Skin epidermis (tissue), 12 donors: Measurements from ENCODE around the gene TMEM238L.

ENCODE experiments used
- H3K27ac ChIP-seq, 21 experiments: fragments of 200-600 bp; sonication (generic) in 11 of 21; one replicate each; pipeline ENCODE4 v1.5.0; 2020; ENCODE audit warnings: mild to moderate bottlenecking in 3 of 21, inconsistent platforms in 2 of 21, moderate library complexity in 2 of 21
- H3K4me3 ChIP-seq, 7 experiments: fragments of 200-600 bp; sonication (generic) in 2 of 7; one replicate each; pipeline ENCODE4 v1.5.0; 2020; ENCODE audit warnings: inconsistent platforms in 2 of 7, mild to moderate bottlenecking in 2 of 7, moderate library complexity in 1 of 7

Gene TMEM238L

DNA sequence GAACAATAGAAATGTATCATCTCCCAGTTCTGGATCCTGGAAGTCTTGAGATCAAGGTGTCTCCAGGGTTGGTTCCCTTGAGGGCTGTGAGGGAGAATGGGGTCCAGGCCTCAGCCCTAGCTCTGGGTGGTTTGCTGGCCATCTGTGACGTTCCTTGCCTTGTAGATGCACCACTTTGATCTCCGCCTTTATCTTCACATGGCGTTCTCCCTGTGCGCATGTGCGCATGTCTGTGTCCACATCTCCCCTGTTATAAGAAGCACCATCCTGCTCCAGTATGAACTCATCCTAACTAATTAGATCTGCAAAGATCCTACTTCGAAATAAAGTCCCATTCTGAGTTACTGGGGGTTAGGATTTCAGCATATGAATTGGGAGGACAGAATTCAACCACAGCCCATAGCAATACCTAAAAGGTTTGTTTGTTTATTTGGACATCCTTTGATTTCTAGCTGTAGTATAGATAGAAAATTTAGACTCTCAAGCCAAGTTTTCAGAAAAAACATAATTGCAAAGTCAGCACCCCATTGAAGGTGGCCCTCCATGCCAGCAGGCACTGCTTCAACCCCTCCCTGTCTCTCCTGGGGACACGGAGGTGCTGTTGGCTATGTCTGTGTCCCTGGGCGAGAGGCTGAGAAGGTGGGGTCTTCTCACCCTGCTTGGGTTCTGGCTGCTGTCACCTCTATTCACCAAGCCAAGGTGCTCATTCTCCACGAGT is 2.8 kb upstream of the TMEM238L start:
- no peak overlapping the region for H3K27ac ChIP-seq
- H3K4me3 ChIP-seq, result no peak overlapping the region

- Histone ChIP-seq H3K27ac (no peak overlapping the region), H3K4me3 (no peak overlapping the region)
Measured at GRCh38 chr17:10805911-10806310, 2.0 kb upstream of the TMEM238L start.

DNA sequence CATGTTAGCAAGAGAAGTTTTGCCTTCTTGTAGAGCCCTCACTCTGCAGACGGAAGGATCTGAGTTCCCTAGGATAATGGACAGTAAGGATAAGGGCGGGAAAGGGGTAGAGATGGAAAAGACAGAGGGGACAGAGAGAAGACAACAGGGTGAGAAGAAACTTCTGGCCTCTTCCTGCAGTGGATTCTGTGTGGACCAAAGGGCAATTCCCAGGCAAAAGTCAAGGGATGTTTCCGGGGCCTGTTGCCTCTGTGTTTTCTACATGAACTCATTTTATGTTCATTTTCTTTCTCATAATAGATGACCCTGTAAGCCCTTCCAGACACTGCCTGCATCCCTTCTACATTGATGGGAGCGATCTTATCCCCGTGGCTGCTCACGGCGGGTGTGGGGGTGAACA is 647 bp upstream of the TMEM238L start:
- H3K4me3 ChIP-seq, result no peak overlapping the region
- no peak overlapping the region for H3K27ac ChIP-seq

- H3K27ac ChIP-seq, result no peak overlapping the region
- peak overlapping the region in 1 of 7 experiments; percentile 7 for H3K4me3 ChIP-seq
Measured at GRCh38 chr17:10803350-10803749, 549 bp downstream of the TMEM238L start.

DNA sequence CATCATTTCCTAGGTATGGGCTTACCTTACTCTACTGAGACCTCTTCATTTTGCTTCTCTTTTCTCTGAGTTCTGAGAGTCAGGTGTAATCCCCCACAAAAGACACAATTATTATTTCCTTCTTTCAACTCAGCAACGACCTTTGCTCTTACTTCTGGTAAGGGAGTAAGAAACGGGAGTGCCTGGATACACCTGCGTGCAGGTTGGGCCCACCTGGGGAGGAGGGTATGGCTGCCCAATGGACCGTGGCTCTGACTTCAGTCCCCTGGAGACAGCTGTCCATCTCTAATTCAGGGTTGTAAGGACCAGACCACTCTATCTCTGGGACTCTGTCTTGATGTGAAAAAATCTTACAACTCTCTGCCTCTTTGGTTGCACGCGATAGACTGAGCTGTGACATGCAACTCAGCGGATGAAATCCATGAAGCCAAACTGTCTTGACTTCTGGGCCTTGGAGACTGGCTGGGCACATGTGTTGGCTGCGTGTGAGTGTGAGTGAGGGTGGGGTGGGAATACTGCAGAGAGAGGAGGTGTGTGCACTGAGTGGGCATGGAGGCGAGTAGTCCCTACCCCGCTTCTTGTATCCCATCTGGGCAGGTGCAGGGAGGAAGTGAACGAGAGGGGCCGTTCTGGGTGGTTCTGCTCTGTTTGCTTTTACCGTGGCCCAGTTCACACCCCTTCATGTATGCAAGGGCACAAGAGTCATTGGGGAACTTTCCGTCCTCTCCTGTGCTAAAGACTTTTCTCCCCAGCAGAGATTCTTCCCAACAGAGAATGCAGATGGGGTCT is 1.2 kb downstream of the TMEM238L start:
- H3K4me3 ChIP-seq, result no peak overlapping the region
- no peak overlapping the region for H3K27ac ChIP-seq

GRCh38 chr17:10799407-10799806 is 4.5 kb downstream of the TMEM238L start:
- H3K27ac ChIP-seq, result peak overlapping the region in 13 of 21 experiments; percentile 16 to 82 (median 58)

GRCh38 chr17:10798910-10799309 is 5.0 kb downstream of the TMEM238L start:
- Histone ChIP-seq H3K4me3 (no peak overlapping the region), H3K27ac (peak overlapping the region in 14 of 21 experiments; percentile 11 to 82 (median 58))

More at GRCh38 chr17:10799407-10799806, 4.5 kb downstream of the TMEM238L start:
- H3K4me3 ChIP-seq, result no peak overlapping the region

- Histone ChIP-seq H3K4me3 (no peak overlapping the region), H3K27ac (peak overlapping the region in 13 of 21 experiments; percentile 38 to 82 (median 58))
Measured at GRCh38 chr17:10798332-10798749, 5.6 kb downstream of the TMEM238L start.

DNA sequence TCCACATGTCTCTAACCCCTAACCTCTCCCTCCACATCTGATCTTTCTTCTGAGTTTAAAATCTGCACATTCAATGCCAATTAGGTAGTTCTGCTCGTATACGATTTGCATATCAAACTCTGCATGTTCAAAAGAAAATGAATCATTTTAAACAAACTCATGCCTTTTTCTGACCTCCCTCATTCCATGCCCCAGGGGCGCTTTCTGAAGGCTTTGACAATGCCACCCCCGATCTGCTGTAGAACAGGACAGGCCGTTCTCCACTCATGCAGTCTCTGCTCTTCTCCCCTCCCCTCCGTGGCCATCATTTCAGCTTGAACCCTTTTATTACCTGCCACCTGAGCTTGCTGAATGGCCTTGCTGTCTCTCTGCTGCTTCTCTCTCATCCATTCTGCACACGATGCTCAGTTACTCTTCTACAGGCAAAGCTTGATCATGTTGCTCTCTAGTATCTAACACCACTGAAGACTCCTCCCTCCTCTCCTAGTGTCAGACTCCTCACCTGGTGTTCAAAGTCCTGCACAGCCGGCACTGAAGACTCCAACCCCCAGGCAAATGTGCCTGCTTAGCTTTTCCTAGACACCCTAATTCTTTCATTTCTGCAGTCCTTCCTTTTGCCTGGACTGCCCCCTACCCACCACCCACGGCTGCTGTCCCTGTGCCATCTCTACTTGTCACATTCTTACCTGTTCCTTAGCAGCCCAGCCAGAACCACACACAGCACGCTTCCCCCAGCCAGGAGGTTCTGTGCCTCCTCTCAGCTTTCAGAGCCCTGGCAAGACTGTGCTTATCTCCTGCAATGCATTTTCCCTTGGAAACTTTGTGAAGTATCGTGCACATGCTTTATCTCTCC is 6.2 kb downstream of the TMEM238L start:
- H3K4me3 ChIP-seq, result no peak overlapping the region
- peak overlapping the region in 13 of 21 experiments; percentile 29 to 82 (median 60) for H3K27ac ChIP-seq

DNA sequence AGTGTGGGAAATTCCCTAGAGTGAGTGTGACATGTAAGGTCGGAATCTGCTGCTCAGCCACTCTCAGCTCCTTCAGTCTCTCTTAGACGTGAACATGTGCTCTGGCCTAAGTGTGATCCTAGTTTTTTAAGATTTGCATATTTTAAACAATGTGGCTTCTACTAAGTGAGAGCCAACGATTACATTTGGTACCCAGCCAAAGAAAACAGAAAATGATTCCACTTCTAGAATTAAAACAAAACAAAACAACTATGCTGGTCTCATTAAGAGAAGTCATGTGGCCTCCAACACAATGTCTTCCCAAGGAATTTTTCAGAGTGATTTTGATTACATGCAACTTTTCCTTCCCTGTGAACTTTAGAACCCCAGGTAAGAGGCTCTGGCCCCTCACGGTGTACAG is 10.1 kb downstream of the TMEM238L start:
- H3K27ac ChIP-seq, result peak overlapping the region in 1 of 21 experiments; percentile 7
- H3K4me3 ChIP-seq, result no peak overlapping the region

- H3K4me3 ChIP-seq, result no peak overlapping the region
- H3K27ac ChIP-seq, result peak overlapping the region in 2 of 21 experiments; percentile 7 to 74
Measured at GRCh38 chr17:10793256-10793655, 10.6 kb downstream of the TMEM238L start.

- no peak overlapping the region for H3K4me3 ChIP-seq
- peak overlapping the region in 15 of 21 experiments; percentile 18 to 77 (median 67) for H3K27ac ChIP-seq
Measured at GRCh38 chr17:10792151-10792550, 11.7 kb downstream of the TMEM238L start.

DNA sequence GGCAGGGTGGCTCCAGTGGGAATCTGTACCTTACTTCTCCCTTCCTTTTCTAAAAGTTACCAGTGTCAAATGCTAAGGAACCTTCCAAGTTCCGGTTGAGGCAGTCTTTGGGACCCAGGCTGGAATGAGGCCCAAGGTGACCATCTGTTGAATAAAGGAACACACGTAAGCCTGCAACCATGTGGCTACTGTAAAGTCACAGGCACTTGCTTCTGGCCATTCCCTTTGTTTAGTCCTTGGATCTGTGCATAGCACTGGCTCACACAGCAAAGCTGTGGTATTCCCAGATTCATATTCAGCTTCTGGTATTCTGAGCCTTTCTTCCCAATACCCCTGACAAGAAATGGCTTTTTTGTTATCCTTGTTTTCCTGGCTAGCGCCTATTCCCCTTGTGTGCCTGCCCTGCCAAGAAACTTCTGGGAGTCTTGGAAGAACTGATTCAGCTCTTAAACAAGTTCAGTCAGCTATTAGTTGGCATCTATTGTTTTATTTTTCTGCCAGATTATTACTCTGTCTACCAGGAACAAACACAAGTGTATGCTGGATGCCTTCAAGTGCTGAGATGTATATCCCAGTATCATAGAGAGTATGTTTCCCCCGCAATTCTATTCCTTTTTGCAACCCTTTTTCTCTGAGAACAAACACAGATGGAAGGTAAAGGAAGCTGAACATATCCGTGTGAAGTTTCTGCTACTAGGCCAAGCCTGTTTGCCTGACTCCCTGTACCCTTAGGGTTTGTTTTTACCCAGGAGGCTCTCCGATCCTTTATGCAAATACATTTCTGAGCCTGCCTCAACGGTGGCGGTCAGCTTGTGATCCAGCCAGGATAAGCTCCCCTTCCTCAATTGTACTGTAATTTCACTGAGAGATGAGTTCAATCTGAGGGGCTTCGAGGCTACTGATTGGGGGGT is 13.2 kb downstream of the TMEM238L start:
- Histone ChIP-seq H3K4me3 (no peak overlapping the region), H3K27ac (peak overlapping the region in 18 of 21 experiments; percentile 3 to 77 (median 66))

GRCh38 chr17:10789694-10790271 is 14.1 kb downstream of the TMEM238L start:
- Histone ChIP-seq H3K27ac (peak overlapping the region in 12 of 21 experiments; percentile 1 to 76 (median 64)), H3K4me3 (no peak overlapping the region)

DNA sequence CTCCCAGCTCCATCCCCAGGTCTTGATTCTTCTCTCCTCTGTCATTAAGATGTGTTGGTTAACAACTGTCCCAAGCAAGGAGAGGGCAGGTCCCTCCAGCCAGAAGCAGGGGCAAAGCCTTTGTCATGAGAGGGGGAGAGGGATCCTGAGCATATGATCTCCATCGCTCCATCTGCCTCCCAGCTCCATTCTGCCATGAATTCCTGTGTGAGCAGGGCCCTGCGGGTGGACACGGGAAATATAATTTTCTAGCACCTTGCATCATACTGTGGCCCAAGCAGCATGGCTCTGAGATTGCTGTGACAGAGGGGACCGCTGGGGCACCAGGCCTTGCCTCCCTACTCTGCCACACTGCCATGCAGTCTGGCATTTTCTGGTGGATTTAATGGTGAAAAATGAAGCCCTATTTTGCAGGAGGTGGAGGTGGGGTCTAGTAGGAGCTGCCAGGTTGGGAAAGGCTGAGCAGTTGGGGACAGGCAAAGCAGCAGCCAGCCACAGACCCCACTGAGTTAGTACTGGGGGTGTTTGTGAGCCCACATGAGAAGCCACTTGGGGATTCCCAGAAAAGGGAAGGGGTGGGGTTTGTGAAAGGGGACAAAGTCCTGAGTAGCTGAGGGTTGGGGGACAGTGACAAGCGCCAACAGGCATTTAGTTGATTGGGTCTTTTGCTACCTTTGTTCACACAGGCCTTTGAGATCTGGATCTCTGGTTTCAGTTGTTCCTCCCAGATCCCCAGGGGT is 16.4 kb downstream of the TMEM238L start:
- Histone ChIP-seq H3K27ac (no peak overlapping the region), H3K4me3 (no peak overlapping the region)

DNA sequence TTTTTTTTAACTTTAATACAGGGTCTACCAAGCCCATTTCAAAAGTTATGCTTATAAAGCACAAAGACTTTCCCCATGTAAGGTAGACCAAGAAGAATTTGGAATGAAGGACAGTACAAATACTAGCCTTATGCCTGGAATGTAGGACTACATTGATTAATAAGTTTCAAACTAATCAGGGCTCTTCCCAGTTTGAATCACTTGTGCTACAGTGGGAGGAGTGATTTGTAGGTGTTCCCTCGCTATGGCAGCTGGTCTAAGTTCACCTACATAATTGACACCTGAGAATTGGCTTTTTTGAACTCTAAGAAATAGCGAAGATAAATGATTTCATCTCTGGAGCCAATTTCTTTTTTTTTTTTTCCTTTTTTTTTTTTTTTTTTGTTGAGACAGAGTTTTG is 18.6 kb downstream of the TMEM238L start:
- Histone ChIP-seq H3K27ac (no peak overlapping the region), H3K4me3 (no peak overlapping the region)

DNA sequence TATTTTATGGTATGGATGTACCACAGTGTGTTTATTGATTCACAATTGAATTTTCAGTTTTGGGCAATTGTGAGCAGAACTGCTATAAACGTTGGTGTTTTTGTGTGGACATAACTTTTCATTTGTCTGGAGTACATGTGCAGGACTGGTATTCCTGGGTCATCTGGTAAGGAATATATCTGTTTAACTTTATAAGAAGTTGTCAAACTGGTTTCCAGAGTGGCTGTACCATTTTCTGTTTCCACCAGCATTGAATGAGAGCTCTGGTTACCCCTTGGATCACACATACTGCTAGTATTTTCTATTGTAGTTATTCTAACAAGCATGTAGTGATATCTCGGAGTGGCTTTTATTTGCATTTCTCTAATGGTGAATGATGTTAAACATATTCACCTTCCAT is 24.3 kb downstream of the TMEM238L start:
- H3K27ac ChIP-seq, result no peak overlapping the region
- no peak overlapping the region for H3K4me3 ChIP-seq

DNA sequence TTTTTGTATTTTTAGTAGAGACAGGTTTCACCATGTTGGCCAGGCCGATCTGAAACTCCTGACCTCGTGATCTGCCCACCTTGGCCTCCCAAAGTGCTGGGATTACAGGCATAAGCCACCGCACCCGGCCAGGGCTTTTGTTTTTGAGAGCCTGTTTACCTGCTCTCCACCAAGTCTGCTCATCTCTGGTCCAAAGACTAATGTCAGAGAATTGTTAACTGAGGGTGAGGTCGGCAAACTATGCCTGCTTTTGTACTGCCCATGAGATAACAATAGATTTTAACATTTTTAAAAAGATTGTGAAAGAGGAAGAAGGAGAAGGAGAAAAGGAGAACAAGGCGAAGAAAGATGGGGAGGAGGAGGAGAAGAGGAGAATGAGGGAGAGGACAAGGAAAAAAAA is 26.0 kb downstream of the TMEM238L start:
- no peak overlapping the region for H3K27ac ChIP-seq
- H3K4me3 ChIP-seq, result no peak overlapping the region
